HUES48 (cell line): ENCODE data around the gene ZNF804A.
A peak's percentile ranks its signal among the peaks of the same experiment; 100 is the strongest.
"Not testable (repeated sequence)": the region's sequence is repeated elsewhere in the genome, so short reads cannot be mapped to it uniquely, and the experiment has no call there.

Source experiments
- H3K27ac ChIP-seq: one replicate; pipeline ENCODE4 v1.7.0; 2013; ENCODE audit warnings: low read depth, low read length, inconsistent platforms
- H3K27me3 ChIP-seq: 2 replicates; pipeline ENCODE4 v1.6.1; 2013; ENCODE audit warnings: mild to moderate bottlenecking, low read length; ENCODE audit not compliant: control insufficient read depth, insufficient read depth
- H3K36me3 ChIP-seq: 2 replicates; pipeline ENCODE4 v1.6.1; 2013; ENCODE audit warnings: low read length; ENCODE audit not compliant: control insufficient read depth, insufficient read depth
- H3K4me1 ChIP-seq: 2 replicates; pipeline ENCODE4 v1.6.1; 2013; ENCODE audit warnings: mild to moderate bottlenecking, low read length; ENCODE audit not compliant: control insufficient read depth, insufficient read depth
- H3K4me3 ChIP-seq: 2 replicates; pipeline ENCODE4 v1.5.1; 2013; ENCODE audit warnings: mild to moderate bottlenecking, low read depth, low read length
- H3K9ac ChIP-seq: 2 replicates; pipeline ENCODE4 v1.6.1; 2013; ENCODE audit warnings: mild to moderate bottlenecking, low read depth, low read length, moderate library complexity
- H3K9me3 ChIP-seq: 2 replicates; pipeline ENCODE4 v1.6.1; 2013; ENCODE audit warnings: low read length; ENCODE audit not compliant: control insufficient read depth, insufficient read depth

ZNF804A gene

DNA sequence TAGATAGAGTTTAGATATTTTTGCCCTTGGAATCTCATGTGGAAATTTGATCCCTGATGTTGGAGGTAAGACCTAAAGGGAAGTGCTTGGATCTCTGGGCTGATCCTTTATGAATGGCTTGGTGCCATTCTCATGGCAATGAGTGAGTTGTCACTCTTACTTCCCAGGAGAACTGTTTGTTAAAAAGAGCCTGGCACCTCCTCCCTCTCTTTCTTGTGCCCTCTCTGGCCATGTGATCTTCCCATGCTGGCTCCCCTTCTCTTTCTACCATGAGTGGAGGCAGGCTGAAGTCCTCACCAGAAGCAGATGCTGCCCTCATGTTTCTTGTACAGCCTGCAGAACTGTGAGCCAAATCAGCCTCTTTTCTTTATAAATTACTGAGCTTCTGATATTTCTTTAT lies 276.9 kb downstream of the ZNF804A start:
- H3K27me3 ChIP-seq, result no peaks in the 10 kb centered on the region
- peaks cover 15% of the 10 kb centered on the region for H3K4me1 ChIP-seq
- no peak overlapping the region for H3K27ac ChIP-seq
- no peaks in the 10 kb centered on the region for H3K9me3 ChIP-seq
- no peak overlapping the region for H3K9ac ChIP-seq
- no peak overlapping the region for H3K4me3 ChIP-seq
- H3K36me3 ChIP-seq, result no peaks in the 10 kb centered on the region

DNA sequence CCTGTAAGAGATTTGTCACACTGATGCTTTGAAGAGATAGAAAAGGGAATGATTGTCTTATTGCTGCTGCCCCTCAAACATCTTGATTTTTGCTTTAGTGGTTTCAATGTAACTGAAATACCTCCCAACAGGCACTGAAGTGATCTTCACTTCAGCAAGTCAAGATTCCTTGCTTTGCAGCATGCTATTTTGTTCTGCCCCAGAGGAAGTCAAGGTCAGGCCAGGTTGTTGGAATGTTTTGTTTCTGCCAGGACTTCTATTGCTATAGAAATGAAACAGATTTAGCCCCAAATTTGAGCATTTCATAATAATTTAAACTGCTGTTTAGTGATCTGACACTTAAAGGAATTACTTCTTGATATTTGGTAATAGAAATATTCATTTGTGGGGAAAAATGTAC lies 277.6 kb downstream of the ZNF804A start:
- Histone ChIP-seq H3K36me3 (no peaks in the 10 kb centered on the region), H3K27me3 (no peaks in the 10 kb centered on the region), H3K4me1 (peaks cover 15% of the 10 kb centered on the region), H3K9ac (no peak overlapping the region), H3K27ac (no peak overlapping the region), H3K4me3 (no peak overlapping the region), H3K9me3 (no peaks in the 10 kb centered on the region)

- no peaks in the 10 kb centered on the region for H3K36me3 ChIP-seq
- H3K27ac ChIP-seq, result no peak overlapping the region
- H3K9ac ChIP-seq, result no peak overlapping the region
- peaks cover 15% of the 10 kb centered on the region for H3K4me1 ChIP-seq
- H3K9me3 ChIP-seq, result no peaks in the 10 kb centered on the region
- no peaks in the 10 kb centered on the region for H3K27me3 ChIP-seq
- no peak overlapping the region for H3K4me3 ChIP-seq
Measured at GRCh38 chr2:184877909-184878308, 279.6 kb downstream of the ZNF804A start.

DNA sequence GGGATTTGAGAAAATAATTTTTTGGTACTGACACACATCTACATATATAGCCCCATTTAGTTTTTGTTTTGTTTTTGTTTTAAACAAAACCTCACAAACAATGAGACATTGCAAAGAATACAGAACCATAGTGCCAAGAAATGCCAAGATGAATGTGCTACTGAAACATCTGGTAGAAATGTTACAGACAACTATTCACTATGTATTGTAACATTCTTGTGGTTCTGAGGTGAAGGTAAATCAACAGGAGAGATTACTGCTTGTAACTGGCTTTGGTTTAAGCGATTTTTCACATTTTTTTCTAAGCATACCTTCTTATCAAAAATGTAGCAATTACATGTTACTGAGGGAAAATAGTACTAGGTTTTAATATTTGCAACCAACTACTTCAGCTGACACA lies 281.3 kb downstream of the ZNF804A start:
- peaks cover 15% of the 10 kb centered on the region for H3K4me1 ChIP-seq
- H3K4me3 ChIP-seq, result no peak overlapping the region
- 0 out of 2 replicates have a peak, but pooled peaks cover under 1% of the 10 kb centered on the region for H3K9me3 ChIP-seq
- H3K9ac ChIP-seq, result no peak overlapping the region
- H3K27ac ChIP-seq, result no peak overlapping the region
- no peaks in the 10 kb centered on the region for H3K27me3 ChIP-seq
- no peaks in the 10 kb centered on the region for H3K36me3 ChIP-seq

DNA sequence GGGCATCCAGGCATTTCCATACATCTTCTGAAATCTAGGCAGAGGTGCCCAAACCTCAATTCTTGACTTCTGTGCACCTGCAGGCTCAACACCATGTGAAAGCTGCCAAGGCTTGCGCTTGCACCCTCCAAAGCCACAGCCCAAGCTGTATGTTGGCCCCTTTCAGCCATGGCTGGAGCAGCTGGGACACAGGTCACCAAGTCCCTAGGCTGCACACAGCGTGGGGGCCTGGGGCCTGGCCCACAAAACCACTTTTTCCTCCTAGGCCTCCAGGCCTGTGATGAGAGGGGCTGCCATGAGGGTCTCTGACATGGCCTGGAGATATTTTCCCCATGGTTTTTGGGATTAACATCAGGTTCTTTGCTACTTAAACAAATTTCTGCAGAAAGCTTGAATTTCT lies 288.3 kb downstream of the ZNF804A start:
- H3K36me3 ChIP-seq, H3K4me3 ChIP-seq, H3K27ac ChIP-seq, H3K4me1 ChIP-seq, H3K9ac ChIP-seq, H3K27me3 ChIP-seq: not testable (repeated sequence)
- H3K9me3 ChIP-seq, result peaks cover 10% of the 10 kb centered on the region; the same call in 1 of the 2 replicates

- Histone ChIP-seq H3K36me3 (no peaks in the 10 kb centered on the region), H3K4me1 (no peaks in the 10 kb centered on the region), H3K27ac (no peak overlapping the region), H3K9ac (no peak overlapping the region), H3K27me3 (no peaks in the 10 kb centered on the region), H3K9me3 (peaks cover 5% of the 10 kb centered on the region; the same call in 1 of the 2 replicates), H3K4me3 (no peak overlapping the region)
Measured at GRCh38 chr2:184890311-184890710, 292.0 kb downstream of the ZNF804A start.

GRCh38 chr2:184904991-184905390 lies 306.7 kb downstream of the ZNF804A start:
- Histone ChIP-seq H3K27ac (no peak overlapping the region), H3K9me3 (no peaks in the 10 kb centered on the region), H3K9ac (no peak overlapping the region), H3K4me3 (no peak overlapping the region), H3K36me3 (no peaks in the 10 kb centered on the region), H3K4me1 (peaks cover 9% of the 10 kb centered on the region; the same call in 1 of the 2 replicates), H3K27me3 (no peaks in the 10 kb centered on the region)

DNA sequence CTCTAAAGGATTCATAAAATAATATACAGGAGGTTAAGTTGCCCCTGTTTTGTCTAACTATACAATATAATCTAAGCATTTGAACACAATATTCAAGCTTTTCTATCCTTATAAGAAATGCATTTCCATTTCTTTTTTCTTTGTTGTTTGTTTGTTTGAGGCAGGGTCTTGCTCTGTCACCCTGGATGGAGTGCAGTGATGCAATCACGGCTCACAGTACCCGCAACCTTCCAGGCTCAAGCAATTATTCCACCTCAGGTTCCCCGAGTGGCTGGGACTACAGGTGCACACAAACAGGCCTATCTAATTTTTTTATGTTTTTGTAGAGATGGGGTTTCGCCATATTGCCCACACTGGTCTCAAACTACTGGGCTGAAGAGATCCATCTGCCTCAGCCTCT lies 307.8 kb downstream of the ZNF804A start:
- H3K9me3 ChIP-seq, result no peaks in the 10 kb centered on the region
- H3K27ac ChIP-seq, result no peak overlapping the region
- H3K27me3 ChIP-seq, result no peaks in the 10 kb centered on the region
- no peaks in the 10 kb centered on the region for H3K36me3 ChIP-seq
- H3K4me1 ChIP-seq, result peaks cover 9% of the 10 kb centered on the region; the same call in 1 of the 2 replicates
- H3K9ac ChIP-seq, result no peak overlapping the region
- H3K4me3 ChIP-seq, result no peak overlapping the region

- Histone ChIP-seq H3K36me3 (no peaks in the 10 kb centered on the region), H3K4me3 (no peak overlapping the region), H3K27ac (peak overlapping the region; percentile 38), H3K4me1 (peaks cover 9% of the 10 kb centered on the region; the same call in 1 of the 2 replicates), H3K9me3 (no peaks in the 10 kb centered on the region), H3K9ac (no peak overlapping the region), H3K27me3 (no peaks in the 10 kb centered on the region)
Measured at GRCh38 chr2:184906709-184907108, 308.4 kb downstream of the ZNF804A start.

DNA sequence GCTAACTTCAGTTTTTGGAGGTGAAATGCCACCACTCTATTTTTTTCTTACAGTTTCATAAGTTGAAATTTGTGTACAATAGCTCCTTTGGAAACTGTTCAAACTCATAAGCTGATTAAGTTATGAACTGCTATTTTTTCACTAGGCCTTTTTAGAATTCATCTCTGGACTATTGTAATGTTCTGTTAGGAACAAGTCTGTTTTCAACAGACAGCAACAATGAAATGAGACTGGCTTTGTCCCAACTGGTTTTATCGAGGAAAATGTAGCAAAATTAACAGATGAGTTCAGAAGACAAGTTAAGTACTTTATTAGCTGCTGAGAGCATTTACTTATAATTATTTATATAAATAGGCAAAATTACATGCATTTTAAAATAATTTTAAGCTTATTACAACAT lies 310.6 kb downstream of the ZNF804A start:
- no peaks in the 10 kb centered on the region for H3K27me3 ChIP-seq
- peaks cover 9% of the 10 kb centered on the region; the same call in 1 of the 2 replicates for H3K4me1 ChIP-seq
- no peak overlapping the region for H3K27ac ChIP-seq
- H3K4me3 ChIP-seq, result no peak overlapping the region
- no peaks in the 10 kb centered on the region for H3K36me3 ChIP-seq
- no peaks in the 10 kb centered on the region for H3K9me3 ChIP-seq
- H3K9ac ChIP-seq, result no peak overlapping the region

GRCh38 chr2:184920451-184920965 lies 322.2 kb downstream of the ZNF804A start:
- Histone ChIP-seq H3K9ac (no peak overlapping the region), H3K4me1 (no peaks in the 10 kb centered on the region), H3K27ac (no peak overlapping the region), H3K4me3 (no peak overlapping the region), H3K27me3 (no peaks in the 10 kb centered on the region), H3K36me3 (no peaks in the 10 kb centered on the region), H3K9me3 (no peaks in the 10 kb centered on the region)

DNA sequence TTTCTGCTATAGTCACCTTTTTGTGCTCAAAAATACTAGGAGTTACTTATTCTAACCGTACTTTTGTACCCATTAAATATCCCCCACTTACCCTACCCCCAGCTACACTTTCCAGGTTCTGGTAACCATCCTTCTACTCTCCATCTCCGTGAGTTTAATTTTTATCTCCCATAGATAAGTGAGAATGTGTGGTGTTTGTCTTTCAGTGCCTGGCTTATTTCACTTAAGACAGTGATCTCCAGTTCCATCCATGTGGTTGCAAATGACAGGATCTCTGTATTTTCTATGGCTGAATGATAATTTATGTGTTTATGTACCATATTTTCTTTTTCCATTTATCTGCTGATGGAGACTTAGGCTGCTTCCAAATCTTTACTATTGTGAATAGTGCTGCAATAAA lies 323.3 kb downstream of the ZNF804A start:
- no peak overlapping the region for H3K9ac ChIP-seq

More for the DNA sequence above, 323.3 kb downstream of the ZNF804A start:
- Histone ChIP-seq H3K27ac (no peak overlapping the region), H3K4me1 (no peaks in the 10 kb centered on the region), H3K9me3 (no peaks in the 10 kb centered on the region), H3K4me3 (no peak overlapping the region), H3K27me3 (no peaks in the 10 kb centered on the region), H3K36me3 (no peaks in the 10 kb centered on the region)
